ENCODE measurements around the gene SLCO2A1.
A peak's percentile ranks its signal among the peaks of the same experiment; 100 is the strongest.

Gene SLCO2A1

GRCh38 chr3:133927540-133928066, 102.1 kb downstream of the SLCO2A1 start:
- H3K27ac ChIP-seq: no peak overlapping the region
- H3K9ac ChIP-seq (ENCODE audit: insufficient read length): peak overlapping the region; percentile 63
- TF ChIP-seq EZH2 (IDR thresholded peaks at IDR 0.05) (no peak), POLR2AphosphoS5 (IDR thresholded peaks at IDR 0.05; ENCODE audit: borderline replicate concordance, low read depth, low read length) (no peak), FOXP2 (optimal IDR thresholded peaks at IDR 0.05; ENCODE audit: control extremely low read depth, extremely low read length, insufficient read depth) (no peak)
- H3K36me3 ChIP-seq (ENCODE audit: insufficient read depth, low read length): no peaks in the 10 kb centered on the region
- H3K9me3 ChIP-seq (ENCODE audit: low read depth, low read length): no peaks in the 10 kb centered on the region
- no peak for DNase-seq (ENCODE audit: low read depth, low spot score)
- peak overlapping the region; percentile 78 for H3K4me3 ChIP-seq

- DNase-seq (ENCODE audit: low read depth, low spot score): no peak
- Histone ChIP-seq H3K27ac (no peak overlapping the region), H3K4me3 (peak overlapping the region; percentile 78), H3K36me3 (ENCODE audit: insufficient read depth, low read length) (no peaks in the 10 kb centered on the region), H3K9ac (ENCODE audit: insufficient read length) (peak overlapping the region; percentile 63), H3K9me3 (ENCODE audit: low read depth, low read length) (no peaks in the 10 kb centered on the region)
- no peak for TF ChIP-seq POLR2AphosphoS5 (IDR thresholded peaks at IDR 0.05; ENCODE audit: borderline replicate concordance, low read depth, low read length)
- no peak for TF ChIP-seq FOXP2 (optimal IDR thresholded peaks at IDR 0.05; ENCODE audit: control extremely low read depth, extremely low read length, insufficient read depth)
- no peak for TF ChIP-seq EZH2 (IDR thresholded peaks at IDR 0.05)
Measured at GRCh38 chr3:133926736-133927539, 102.8 kb downstream of the SLCO2A1 start.

GRCh38 chr3:133925960-133926735, 103.6 kb downstream of the SLCO2A1 start:
- TF ChIP-seq POLR2AphosphoS5 (IDR thresholded peaks at IDR 0.05; ENCODE audit: borderline replicate concordance, low read depth, low read length) (no peak), EZH2 (IDR thresholded peaks at IDR 0.05) (no peak), FOXP2 (optimal IDR thresholded peaks at IDR 0.05; ENCODE audit: control extremely low read depth, extremely low read length, insufficient read depth) (no peak)
- Histone ChIP-seq H3K27ac (no peak overlapping the region), H3K36me3 (ENCODE audit: insufficient read depth, low read length) (no peaks in the 10 kb centered on the region), H3K4me3 (no peak overlapping the region), H3K9me3 (ENCODE audit: low read depth, low read length) (no peaks in the 10 kb centered on the region), H3K9ac (ENCODE audit: insufficient read length) (no peak overlapping the region)
- no peak for DNase-seq (ENCODE audit: low read depth, low spot score)

GRCh38 chr3:133924041-133924440, 105.7 kb downstream of the SLCO2A1 start:
- H3K9ac ChIP-seq (ENCODE audit: insufficient read length): no peak overlapping the region

GRCh38 chr3:133921592-133921991, 108.1 kb downstream of the SLCO2A1 start:
- TF ChIP-seq FOXP2 (optimal IDR thresholded peaks at IDR 0.05; ENCODE audit: control extremely low read depth, extremely low read length, insufficient read depth): no peak
- no peak for TF ChIP-seq EZH2 (IDR thresholded peaks at IDR 0.05)
- no peak for TF ChIP-seq POLR2AphosphoS5 (IDR thresholded peaks at IDR 0.05; ENCODE audit: borderline replicate concordance, low read depth, low read length)
- no peak overlapping the region for H3K27ac ChIP-seq
- DNase-seq (ENCODE audit: low read depth, low spot score): no peak
- no peaks in the 10 kb centered on the region for H3K9me3 ChIP-seq (ENCODE audit: low read depth, low read length)
- no peak overlapping the region for H3K4me3 ChIP-seq
- H3K9ac ChIP-seq (ENCODE audit: insufficient read length): no peak overlapping the region
- H3K36me3 ChIP-seq (ENCODE audit: insufficient read depth, low read length): no peaks in the 10 kb centered on the region

More at GRCh38 chr3:133924041-133924440, 105.7 kb downstream of the SLCO2A1 start:
- DNase-seq (ENCODE audit: low read depth, low spot score): no peak
- Histone ChIP-seq H3K9me3 (ENCODE audit: low read depth, low read length) (no peaks in the 10 kb centered on the region), H3K27ac (no peak overlapping the region), H3K4me3 (no peak overlapping the region), H3K36me3 (ENCODE audit: insufficient read depth, low read length) (no peaks in the 10 kb centered on the region)
- TF ChIP-seq EZH2 (IDR thresholded peaks at IDR 0.05) (no peak), FOXP2 (optimal IDR thresholded peaks at IDR 0.05; ENCODE audit: control extremely low read depth, extremely low read length, insufficient read depth) (no peak), POLR2AphosphoS5 (IDR thresholded peaks at IDR 0.05; ENCODE audit: borderline replicate concordance, low read depth, low read length) (no peak)

- DNase-seq (ENCODE audit: low read depth, low spot score): no peak
- no peak overlapping the region for H3K4me3 ChIP-seq
- H3K36me3 ChIP-seq (ENCODE audit: insufficient read depth, low read length): no peaks in the 10 kb centered on the region
- no peak overlapping the region for H3K27ac ChIP-seq
- TF ChIP-seq FOXP2 (optimal IDR thresholded peaks at IDR 0.05; ENCODE audit: control extremely low read depth, extremely low read length, insufficient read depth) (no peak), EZH2 (IDR thresholded peaks at IDR 0.05) (no peak), POLR2AphosphoS5 (IDR thresholded peaks at IDR 0.05; ENCODE audit: borderline replicate concordance, low read depth, low read length) (no peak)
- H3K9me3 ChIP-seq (ENCODE audit: low read depth, low read length): no peaks in the 10 kb centered on the region
- H3K9ac ChIP-seq (ENCODE audit: insufficient read length): no peak overlapping the region
Measured at GRCh38 chr3:133917144-133917543, 112.6 kb downstream of the SLCO2A1 start.

- Histone ChIP-seq H3K4me3 (no peak overlapping the region), H3K9ac (ENCODE audit: insufficient read length) (no peak overlapping the region), H3K27ac (no peak overlapping the region), H3K36me3 (ENCODE audit: insufficient read depth, low read length) (no peaks in the 10 kb centered on the region), H3K9me3 (ENCODE audit: low read depth, low read length) (no peaks in the 10 kb centered on the region)
- TF ChIP-seq POLR2AphosphoS5 (IDR thresholded peaks at IDR 0.05; ENCODE audit: borderline replicate concordance, low read depth, low read length): no peak
- TF ChIP-seq EZH2 (IDR thresholded peaks at IDR 0.05): no peak
- TF ChIP-seq FOXP2 (optimal IDR thresholded peaks at IDR 0.05; ENCODE audit: control extremely low read depth, extremely low read length, insufficient read depth): no peak
- no peak for DNase-seq (ENCODE audit: low read depth, low spot score)
Measured at GRCh38 chr3:133915685-133916658, 113.8 kb downstream of the SLCO2A1 start.

Data from SK-N-MC (cell line).